ENCODE results near the gene NUP210L. TPM values are rescaled to one million over a fixed set of nuclear protein-coding genes. Genes with fewer than 3 reads are reported as not detected.

The NUP210L gene
- total and polyA plus RNA-seq, 2 of the 13 experiments (the other 11 are each of a cell fraction or from before 2014, with no cell fraction given), result not detected

DNA sequence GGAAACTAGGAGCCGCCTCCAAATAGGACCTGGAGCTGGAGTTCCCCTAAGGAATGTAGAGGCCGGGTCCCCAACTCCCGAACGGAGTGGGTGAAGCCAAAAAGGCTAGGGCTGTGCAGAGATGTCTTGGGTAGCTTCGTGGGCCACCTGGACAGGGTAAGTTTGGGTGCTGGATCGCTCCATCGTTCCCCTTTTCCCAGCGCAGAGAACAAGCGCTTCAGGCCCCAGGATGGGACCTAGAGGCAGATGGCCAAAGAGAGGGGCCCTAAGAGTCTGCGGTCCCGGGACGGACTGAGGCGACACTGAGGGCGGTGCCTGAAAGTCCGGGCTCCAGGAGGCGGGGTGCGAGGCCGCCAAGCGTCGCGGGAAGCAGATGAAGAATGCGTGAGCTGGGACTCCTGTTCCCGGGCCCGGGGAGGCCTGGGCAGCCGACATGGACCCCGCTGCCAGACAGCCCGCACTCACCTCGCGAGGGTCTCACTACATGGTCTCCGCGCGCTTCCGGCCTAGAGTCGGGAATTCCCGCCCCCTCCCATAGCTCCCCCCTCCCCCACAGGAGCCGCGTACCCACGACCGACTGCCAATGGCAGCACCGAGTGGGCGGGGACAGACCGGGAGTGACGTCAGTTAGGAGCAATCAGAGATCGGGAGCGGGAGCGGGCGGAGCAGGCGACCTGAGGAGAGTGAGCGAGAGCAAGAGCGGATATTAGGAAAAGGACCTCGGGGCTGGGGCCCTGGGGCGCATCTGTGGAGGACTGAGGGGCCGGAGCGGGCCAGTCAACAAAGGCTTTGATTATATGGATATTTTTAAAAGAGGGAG is 191.6 kb downstream of the NUP210L start, which contains the start of gene SLC39A1 (continued):
- TF ChIP-seq, protein P1, sequence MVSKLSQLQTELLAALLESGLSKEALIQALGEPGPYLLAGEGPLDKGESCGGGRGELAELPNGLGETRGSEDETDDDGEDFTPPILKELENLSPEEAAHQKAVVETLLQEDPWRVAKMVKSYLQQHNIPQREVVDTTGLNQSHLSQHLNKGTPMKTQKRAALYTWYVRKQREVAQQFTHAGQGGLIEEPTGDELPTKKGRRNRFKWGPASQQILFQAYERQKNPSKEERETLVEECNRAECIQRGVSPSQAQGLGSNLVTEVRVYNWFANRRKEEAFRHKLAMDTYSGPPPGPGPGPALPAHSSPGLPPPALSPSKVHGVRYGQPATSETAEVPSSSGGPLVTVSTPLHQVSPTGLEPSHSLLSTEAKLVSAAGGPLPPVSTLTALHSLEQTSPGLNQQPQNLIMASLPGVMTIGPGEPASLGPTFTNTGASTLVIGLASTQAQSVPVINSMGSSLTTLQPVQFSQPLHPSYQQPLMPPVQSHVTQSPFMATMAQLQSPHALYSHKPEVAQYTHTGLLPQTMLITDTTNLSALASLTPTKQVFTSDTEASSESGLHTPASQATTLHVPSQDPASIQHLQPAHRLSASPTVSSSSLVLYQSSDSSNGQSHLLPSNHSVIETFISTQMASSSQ (IDR thresholded peaks at IDR 0.05; ENCODE audit: low read depth), result no peak
- TF ChIP-seq, protein P1 (CRISPR knock-in tag; IDR thresholded peaks at IDR 0.05; ENCODE audit: borderline replicate concordance), result peak; percentile 40; the same call in 1 of the 2 replicates
- peak; percentile 53; the same call in 1 of the 2 replicates for TF ChIP-seq KDM5A (IDR thresholded peaks at IDR 0.05; ENCODE audit: borderline replicate concordance, low read length)
- peak; percentile 70 for TF ChIP-seq ELF1 (CRISPR knock-in tag; IDR thresholded peaks at IDR 0.05)
- TF ChIP-seq ZNF256 (CRISPR knock-in tag; conservative IDR thresholded peaks at IDR 0.05), result no peak; the same call in 1 of the 2 replicates
- TF ChIP-seq, protein P2, sequence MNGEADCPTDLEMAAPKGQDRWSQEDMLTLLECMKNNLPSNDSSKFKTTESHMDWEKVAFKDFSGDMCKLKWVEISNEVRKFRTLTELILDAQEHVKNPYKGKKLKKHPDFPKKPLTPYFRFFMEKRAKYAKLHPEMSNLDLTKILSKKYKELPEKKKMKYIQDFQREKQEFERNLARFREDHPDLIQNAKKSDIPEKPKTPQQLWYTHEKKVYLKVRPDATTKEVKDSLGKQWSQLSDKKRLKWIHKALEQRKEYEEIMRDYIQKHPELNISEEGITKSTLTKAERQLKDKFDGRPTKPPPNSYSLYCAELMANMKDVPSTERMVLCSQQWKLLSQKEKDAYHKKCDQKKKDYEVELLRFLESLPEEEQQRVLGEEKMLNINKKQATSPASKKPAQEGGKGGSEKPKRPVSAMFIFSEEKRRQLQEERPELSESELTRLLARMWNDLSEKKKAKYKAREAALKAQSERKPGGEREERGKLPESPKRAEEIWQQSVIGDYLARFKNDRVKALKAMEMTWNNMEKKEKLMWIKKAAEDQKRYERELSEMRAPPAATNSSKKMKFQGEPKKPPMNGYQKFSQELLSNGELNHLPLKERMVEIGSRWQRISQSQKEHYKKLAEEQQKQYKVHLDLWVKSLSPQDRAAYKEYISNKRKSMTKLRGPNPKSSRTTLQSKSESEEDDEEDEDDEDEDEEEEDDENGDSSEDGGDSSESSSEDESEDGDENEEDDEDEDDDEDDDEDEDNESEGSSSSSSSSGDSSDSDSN (CRISPR knock-in tag; IDR thresholded peaks at IDR 0.05), result peak; percentile 27
- TF ChIP-seq IKZF1 (IDR thresholded peaks at IDR 0.05), result no peak
- TF ChIP-seq RBFOX2 (IDR thresholded peaks at IDR 0.05; ENCODE audit: low read depth, low read length), result peak; percentile 86
- TF ChIP-seq ATF7 (IDR thresholded peaks at IDR 0.05), result peak; percentile 73
- TF ChIP-seq ATF7 (CRISPR knock-in tag; IDR thresholded peaks at IDR 0.05), result peak; percentile 79; the same call in 1 of the 2 replicates
- TF ChIP-seq PAF1 (CRISPR knock-in tag; IDR thresholded peaks at IDR 0.05), result no peak
- TF ChIP-seq CHD2 (IDR thresholded peaks at IDR 0.05; ENCODE audit: low read depth, low read length), result peak; percentile 87
- TF ChIP-seq, protein P3, sequence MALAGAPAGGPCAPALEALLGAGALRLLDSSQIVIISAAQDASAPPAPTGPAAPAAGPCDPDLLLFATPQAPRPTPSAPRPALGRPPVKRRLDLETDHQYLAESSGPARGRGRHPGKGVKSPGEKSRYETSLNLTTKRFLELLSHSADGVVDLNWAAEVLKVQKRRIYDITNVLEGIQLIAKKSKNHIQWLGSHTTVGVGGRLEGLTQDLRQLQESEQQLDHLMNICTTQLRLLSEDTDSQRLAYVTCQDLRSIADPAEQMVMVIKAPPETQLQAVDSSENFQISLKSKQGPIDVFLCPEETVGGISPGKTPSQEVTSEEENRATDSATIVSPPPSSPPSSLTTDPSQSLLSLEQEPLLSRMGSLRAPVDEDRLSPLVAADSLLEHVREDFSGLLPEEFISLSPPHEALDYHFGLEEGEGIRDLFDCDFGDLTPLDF (CRISPR knock-in tag; IDR thresholded peaks at IDR 0.05), result peak; percentile 69
- 0 out of 2 replicates have a peak, but pooled peaks have one; percentile 8 for TF ChIP-seq ZNF605 (CRISPR knock-in tag; IDR thresholded peaks at IDR 0.05)
- TF ChIP-seq ZNF816 (CRISPR knock-in tag; IDR thresholded peaks at IDR 0.05; ENCODE audit: borderline replicate concordance), result no peak
- TF ChIP-seq, protein P4, sequence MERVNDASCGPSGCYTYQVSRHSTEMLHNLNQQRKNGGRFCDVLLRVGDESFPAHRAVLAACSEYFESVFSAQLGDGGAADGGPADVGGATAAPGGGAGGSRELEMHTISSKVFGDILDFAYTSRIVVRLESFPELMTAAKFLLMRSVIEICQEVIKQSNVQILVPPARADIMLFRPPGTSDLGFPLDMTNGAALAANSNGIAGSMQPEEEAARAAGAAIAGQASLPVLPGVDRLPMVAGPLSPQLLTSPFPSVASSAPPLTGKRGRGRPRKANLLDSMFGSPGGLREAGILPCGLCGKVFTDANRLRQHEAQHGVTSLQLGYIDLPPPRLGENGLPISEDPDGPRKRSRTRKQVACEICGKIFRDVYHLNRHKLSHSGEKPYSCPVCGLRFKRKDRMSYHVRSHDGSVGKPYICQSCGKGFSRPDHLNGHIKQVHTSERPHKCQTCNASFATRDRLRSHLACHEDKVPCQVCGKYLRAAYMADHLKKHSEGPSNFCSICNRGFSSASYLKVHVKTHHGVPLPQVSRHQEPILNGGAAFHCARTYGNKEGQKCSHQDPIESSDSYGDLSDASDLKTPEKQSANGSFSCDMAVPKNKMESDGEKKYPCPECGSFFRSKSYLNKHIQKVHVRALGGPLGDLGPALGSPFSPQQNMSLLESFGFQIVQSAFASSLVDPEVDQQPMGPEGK (CRISPR knock-in tag; IDR thresholded peaks at IDR 0.05), result peak; percentile 86
- peak; percentile 51; the same call in 1 of the 2 replicates for TF ChIP-seq MEIS2 (CRISPR knock-in tag; IDR thresholded peaks at IDR 0.05)
- peak; percentile 52; the same call in 1 of the 2 replicates for TF ChIP-seq PHF8 (CRISPR knock-in tag; IDR thresholded peaks at IDR 0.05)
- no peak for TF ChIP-seq ZNF549 (CRISPR knock-in tag; IDR thresholded peaks at IDR 0.05)

Measured in HepG2 (cell line).